IPS-NIHi11 (cell line): Measurements from ENCODE around the gene IGSF9.
"Not testable (repeated sequence)": the region's sequence is repeated elsewhere in the genome, so short reads cannot be mapped to it uniquely, and the experiment has no call there.

Experiments
- DNase-seq: peaks from one replicate; pipeline ENCODE4 v3.0.0; 2012; ENCODE audit warnings: mixed read lengths, low spot score

IGSF9 gene

GRCh38 chr1:159920202-159920601 is 25.2 kb downstream of the IGSF9 start:
- no peak for DNase-seq

GRCh38 chr1:159919236-159919865 is 26.1 kb downstream of the IGSF9 start:
- DNase-seq, result no peak

DNA sequence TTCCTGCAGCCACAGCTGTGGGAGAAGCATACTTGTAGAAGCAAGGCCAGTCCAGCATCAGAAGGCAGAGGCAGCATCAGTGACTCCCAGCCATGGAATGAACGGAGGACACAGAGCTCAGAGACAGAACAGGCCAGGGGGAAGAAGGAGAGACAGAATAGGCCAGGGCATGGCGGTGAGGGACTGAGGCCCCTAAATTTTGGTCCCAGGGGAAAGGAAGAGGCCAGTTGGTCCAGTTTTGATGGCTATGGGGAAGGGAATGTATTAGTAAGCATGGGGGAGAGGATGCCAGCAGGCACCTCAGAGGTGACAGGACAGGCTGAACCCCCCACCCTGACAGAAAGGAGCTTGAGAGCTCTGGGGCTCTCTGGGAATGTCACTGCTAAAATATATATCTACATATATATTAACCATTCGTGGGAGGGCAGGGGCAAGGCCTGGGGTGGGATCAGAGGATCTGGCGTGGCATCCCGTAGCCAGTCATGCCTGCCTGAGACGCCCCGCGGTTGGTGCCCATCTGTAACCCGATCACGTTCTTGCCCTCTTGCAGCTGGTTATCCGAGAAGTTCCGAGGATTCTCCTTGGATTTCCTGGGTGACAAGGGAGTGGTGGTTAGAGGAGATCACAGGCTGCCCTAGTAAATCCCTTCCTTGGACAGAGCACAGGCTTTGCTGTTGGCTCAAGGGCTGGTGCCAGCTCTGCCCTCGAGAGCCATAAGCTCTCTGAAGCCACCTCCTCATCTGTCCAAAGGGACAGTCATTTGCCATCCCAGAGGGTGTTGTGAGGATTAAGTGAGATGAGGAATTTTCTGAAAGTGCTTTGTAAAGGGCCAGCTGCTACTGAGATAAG is 26.8 kb downstream of the IGSF9 start:
- no peak for DNase-seq

DNA sequence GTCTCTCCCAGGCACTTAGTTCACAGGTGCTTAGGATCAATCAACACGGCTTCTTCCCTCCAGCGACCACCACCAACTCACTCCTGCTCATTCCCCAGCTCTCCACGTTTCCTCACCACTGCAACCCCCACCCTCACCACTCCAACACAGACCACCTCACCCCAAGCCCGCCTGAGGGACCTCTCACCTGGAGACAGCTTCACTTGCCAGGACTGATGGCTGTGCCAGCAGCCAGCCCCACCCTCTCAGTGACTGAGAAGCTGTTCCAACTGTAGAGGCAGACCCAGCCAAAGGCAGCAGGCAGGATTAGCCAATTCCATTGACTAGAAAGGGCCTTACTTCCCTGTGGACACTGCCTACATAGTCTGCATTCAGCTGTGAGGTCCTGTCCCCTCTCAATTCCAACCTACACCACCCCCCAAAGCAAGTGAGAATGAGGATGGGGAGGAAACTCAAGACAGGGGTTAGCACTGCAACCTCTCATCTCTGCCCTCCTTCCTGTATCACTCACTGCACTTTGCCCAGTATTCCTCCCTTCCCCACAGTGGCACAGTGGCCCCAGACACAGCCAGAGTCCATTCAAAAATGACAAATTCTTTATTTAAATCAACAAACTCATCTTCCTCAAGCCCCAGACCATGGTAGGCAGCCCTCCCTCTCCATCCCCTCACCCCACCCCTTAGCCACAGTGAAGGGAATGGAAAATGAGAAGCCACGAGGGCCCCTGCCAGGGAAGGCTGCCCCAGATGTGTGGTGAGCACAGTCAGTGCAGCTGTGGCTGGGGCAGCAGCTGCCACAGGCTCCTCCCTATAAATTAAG is 27.7 kb downstream of the IGSF9 start:
- DNase-seq, result no peak

DNA sequence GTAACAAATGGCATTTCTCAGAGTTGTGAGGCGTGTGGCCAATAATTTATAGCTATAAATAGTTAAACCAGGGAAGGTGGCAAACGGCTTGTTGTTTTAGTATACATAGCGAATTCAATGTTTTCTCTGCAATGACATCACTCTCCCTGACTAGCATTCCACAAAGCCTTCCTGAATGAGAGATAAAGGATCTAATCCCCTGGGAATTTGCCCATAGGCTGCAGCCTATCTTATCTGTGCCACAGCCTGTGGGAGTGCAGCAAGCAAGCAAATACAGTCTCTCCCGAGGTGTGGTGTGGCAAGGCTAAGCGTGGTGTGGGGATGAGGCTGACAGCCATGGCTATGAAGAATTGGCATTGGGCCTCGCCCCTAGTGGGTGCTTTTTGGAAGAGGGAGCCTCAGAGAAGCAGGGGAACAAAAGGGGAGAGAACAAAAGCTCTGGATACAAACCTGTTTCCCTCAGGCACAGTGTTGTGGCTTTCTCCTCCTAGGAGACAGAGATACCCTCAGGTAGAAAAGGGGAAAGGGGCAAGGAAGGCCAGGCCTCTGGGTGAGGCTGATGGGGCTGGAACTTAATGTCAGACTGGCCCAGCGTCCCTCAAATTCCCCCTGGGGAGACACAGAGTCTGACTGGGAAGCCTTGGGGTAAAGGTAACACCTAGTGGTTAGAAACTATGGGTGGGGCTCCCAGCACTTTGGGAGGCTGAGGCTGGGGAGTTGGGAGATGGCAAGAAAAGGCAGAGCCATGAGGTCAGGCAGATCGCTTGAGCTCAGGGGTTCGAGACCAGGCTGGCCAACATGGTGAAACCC is 29.0 kb downstream of the IGSF9 start:
- peak; percentile 48 for DNase-seq

DNA sequence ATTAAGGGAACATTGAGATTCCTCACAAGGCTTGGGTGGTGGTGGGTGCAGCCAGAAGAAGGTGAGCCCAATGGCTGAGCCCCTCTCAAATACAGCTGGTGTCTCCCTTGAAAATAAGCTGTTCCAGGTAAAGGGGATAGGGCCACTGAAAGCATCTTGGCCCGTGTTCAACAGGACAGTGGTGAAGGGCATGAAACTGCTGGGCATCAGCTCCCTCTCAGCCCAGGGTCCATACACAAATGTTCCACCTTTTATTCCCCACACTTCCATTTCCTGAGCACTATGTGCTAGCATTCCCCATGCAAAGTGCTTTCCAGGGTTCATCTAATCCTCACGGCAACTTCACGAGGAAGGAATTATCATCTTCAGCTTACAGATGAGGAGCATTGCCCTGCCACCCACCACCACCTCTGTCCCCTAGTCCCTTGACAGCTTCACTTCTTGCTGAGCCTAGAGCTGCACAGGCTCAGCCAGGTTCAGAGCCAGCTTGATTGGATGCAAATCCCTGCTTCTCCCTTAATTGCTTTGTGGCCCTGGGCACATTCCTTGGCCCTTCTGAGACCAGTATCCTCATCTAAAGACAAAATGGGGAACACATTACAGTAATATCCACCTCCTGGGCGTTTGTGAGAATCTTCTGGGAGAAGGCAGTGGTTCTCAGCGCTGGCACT is 29.7 kb downstream of the IGSF9 start:
- DNase-seq, result no peak

DNA sequence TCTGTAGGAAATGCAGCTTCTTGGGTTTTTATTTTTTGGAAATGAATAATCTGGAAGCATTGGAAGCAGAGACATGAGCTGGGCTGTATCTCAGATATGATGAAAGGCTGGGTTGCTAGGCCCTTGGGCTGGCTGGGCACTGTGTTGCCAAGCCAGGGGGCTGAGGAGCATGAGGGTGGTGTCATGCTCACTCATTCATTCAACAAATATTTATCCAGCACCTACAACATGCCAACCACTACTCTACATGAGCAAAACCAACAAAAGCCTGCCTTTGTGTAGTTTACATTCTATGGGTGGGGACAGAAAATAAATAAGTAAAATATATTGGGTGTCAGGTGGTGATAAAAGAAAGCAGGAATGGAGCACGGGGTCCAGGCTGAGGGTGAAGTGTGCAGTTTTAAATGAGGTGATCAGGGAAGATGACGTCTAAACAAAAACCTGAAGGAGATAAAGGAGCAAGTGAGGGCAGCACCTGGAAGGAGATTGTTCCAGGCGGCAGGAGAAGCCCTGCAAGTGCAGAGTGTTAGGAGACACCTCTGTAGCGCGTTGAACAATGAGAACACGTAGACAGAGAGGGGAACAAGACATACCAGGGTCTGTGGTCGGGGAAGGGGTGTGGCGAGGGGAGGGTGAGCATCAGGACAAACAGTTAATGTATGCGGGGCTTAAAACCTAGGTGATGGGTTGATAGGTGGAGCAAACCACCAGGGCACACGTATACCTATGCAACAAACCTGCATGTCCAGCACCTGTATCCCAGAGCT is 31.0 kb downstream of the IGSF9 start:
- DNase-seq, result no peak

DNA sequence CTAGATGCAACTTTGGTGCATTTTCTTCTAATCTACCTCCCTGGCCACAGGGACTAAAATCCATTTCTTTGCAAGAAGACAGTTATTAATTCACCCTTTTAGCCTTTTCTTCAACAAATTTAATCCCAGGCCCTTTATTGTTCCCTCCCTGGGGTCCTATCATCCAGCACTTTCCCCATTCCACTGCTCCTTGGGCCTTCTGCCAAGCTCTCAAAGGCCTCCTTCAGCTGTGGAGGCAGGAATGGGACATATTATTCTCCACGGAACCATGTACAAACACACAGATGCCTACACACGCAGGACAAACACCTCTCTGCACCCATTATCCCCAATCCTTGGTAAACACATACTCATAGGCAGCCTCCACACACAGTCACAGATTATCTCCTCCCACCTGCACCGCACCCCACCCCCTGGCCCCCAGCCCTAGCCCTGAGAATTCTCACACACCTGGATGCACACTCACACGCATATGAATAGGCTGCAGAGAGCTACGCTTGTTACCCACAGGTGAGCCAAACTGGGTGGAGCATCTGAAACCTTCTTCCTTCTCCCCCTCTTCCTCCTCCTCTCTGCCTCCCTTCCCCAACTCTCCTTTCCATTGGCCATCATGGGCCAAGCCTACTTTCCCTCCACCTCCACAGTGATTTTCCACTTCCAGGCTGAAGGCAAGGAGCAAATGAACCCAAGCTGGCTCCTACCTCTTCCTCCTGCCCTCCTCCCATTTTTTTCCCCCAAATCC is 31.8 kb downstream of the IGSF9 start:
- peak; percentile 45 for DNase-seq

DNA sequence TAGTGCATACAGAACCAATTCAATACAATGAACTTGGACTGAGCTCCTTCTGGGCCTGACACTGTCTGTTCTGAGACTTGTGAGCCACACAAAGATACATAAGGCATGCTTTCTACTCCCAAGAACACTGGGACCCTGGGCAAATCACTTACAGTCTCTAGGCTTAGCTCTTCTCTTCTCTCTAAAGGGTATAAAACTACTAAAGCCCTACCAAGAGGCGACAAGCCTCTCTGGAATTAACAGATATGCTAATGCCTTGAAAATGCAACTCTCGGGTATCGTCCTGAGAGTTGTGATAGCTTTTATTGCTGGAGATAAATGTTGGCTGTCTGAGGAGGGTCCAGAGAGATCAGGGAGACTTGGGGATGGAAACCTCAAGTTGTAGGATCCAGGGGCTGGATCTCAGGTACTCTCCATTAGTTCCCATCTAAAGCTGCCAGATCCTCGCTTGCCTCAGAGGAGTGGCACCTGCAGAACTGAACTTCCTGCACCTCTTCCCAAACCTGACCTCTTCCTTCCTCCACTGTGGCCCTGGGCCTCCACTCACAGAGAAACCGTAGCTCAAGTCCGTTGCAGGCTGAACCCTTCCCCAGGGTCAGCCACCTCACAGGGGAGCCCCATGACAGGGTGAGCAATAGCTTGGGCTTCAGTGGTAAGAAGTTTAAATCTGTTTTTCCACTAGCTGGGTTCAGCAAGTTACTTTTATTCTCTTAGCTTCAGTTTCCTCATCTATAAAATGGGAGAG is 33.9 kb downstream of the IGSF9 start:
- no peak for DNase-seq

- DNase-seq, result no peak
Observed at GRCh38 chr1:159908031-159908940, 37.1 kb downstream of the IGSF9 start.

GRCh38 chr1:159906960-159907359 is 38.5 kb downstream of the IGSF9 start:
- no peak for DNase-seq

GRCh38 chr1:159904036-159904435 is 41.4 kb downstream of the IGSF9 start:
- not testable (repeated sequence) for DNase-seq

DNA sequence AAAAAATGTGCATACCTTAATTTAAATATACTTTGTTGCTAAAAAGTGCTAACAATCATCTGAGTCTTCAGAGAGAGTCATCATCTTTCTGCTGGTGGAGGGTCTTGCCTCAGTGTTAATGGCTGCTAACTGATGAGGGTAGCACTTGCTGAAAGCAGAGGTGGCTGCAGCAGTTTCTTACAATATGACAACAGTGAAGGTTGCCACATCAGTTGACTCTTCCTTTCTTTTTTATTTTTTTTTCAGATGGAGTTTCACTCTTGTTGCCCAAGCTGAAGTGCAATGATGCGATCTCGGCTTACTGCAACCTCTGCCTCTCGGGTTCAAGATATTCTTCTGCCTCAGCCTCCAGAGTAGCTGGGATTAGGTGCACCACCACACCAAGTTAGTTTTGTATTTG is 42.9 kb downstream of the IGSF9 start:
- DNase-seq, result no peak

- DNase-seq, result no peak
Observed at GRCh38 chr1:159900755-159901360, 44.6 kb downstream of the IGSF9 start.

DNA sequence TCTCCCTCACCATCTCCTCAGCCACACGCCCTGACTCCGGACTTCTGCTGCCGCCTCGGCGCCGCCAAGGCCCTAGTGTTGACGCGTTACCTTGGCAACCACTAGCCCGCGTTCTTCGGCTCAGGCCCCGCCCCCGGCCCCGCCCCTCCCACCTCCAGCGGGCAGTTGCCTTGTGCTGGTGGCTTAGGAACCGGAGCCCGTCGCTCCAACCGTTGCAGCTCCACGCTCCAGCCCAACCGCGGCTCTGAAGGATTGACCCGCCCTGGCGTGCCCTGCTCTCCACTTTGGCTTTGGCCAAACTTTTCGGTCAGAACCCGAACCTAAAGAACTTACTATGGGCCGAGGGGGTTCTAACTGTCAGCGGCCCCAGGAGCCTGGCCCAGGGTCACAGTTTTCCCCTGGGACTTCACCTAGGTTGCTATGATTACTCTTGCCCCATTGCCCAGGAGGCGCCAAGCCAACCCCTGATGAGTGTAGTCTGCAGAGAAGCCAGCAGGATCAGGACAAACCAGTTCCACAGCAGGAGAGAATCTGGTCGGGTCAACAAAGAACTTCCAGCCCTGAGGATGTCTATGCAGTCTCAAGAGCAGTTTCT is 45.2 kb downstream of the IGSF9 start, which contains the start of gene CFAP45:
Gene CFAP45 (minus strand): TSS at position 80 of the 595 bp plus-strand sequence. CDS start 67 bp downstream, at position 13.
- peak; percentile 99 for DNase-seq

GRCh38 chr1:159899634-159900033 is 45.8 kb downstream of the IGSF9 start:
- not testable (repeated sequence) for DNase-seq

- DNase-seq, result no peak
Observed at GRCh38 chr1:159898527-159898926, 46.9 kb downstream of the IGSF9 start.
